Nephron progenitor cell (in vitro differentiated cells): ENCODE data around the gene SLC28A1.

Experiments
- DNase-seq: peaks from one replicate; pipeline ENCODE4 v3.0.0; 2021
- H3K27ac Mint-ChIP-seq: 2 replicates; pipeline ENCODE4 v1.8.0; 2021; ENCODE audit warnings: mild to moderate bottlenecking, moderate library complexity, mixed read lengths
- H3K27me3 Mint-ChIP-seq: 2 replicates; pipeline ENCODE4 v1.8.0; 2021; ENCODE audit warnings: mild to moderate bottlenecking, low read depth, mixed read lengths; ENCODE audit not compliant: poor library complexity
- H3K36me3 Mint-ChIP-seq: 2 replicates; pipeline ENCODE4 v1.8.0; 2021; ENCODE audit warnings: low read depth, mixed read lengths
- H3K4me1 Mint-ChIP-seq: 2 replicates; pipeline ENCODE4 v1.8.0; 2021; ENCODE audit warnings: mixed read lengths
- H3K4me3 Mint-ChIP-seq: 2 replicates; pipeline ENCODE4 v1.8.0; 2021; ENCODE audit warnings: mild to moderate bottlenecking, moderate library complexity, mixed read lengths
- H3K9me3 Mint-ChIP-seq: 2 replicates; pipeline ENCODE4 v1.8.0; 2021; ENCODE audit warnings: mild to moderate bottlenecking, moderate library complexity, mixed read lengths
- TF ChIP-seq, protein P1 (sequence below): fragments of 200-600 bp; sonication (generic); IDR thresholded peaks from 2 replicates; pipeline ENCODE4 v1.5.0; 2021; ENCODE audit warnings: antibody characterized with exemption

SLC28A1 gene

GRCh38 chr15:84847382-84847781 lies 37.1 kb upstream of the SLC28A1 start:
- H3K27me3 Mint-ChIP-seq: peaks cover 14% of the 10 kb centered on the region
- peaks cover 33% of the 10 kb centered on the region for H3K9me3 Mint-ChIP-seq
- H3K4me3 Mint-ChIP-seq: no peak overlapping the region
- no peak overlapping the region for H3K27ac Mint-ChIP-seq
- TF ChIP-seq, protein P1, sequence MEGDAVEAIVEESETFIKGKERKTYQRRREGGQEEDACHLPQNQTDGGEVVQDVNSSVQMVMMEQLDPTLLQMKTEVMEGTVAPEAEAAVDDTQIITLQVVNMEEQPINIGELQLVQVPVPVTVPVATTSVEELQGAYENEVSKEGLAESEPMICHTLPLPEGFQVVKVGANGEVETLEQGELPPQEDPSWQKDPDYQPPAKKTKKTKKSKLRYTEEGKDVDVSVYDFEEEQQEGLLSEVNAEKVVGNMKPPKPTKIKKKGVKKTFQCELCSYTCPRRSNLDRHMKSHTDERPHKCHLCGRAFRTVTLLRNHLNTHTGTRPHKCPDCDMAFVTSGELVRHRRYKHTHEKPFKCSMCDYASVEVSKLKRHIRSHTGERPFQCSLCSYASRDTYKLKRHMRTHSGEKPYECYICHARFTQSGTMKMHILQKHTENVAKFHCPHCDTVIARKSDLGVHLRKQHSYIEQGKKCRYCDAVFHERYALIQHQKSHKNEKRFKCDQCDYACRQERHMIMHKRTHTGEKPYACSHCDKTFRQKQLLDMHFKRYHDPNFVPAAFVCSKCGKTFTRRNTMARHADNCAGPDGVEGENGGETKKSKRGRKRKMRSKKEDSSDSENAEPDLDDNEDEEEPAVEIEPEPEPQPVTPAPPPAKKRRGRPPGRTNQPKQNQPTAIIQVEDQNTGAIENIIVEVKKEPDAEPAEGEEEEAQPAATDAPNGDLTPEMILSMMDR: no peak
- H3K36me3 Mint-ChIP-seq: peaks cover 35% of the 10 kb centered on the region
- DNase-seq: no peak
- no peaks in the 10 kb centered on the region for H3K4me1 Mint-ChIP-seq

GRCh38 chr15:84852212-84852611 lies 32.2 kb upstream of the SLC28A1 start:
- Mint-ChIP-seq H3K9me3 (peaks cover 10% of the 10 kb centered on the region), H3K27me3 (peaks cover 8% of the 10 kb centered on the region), H3K36me3 (peaks cover 25% of the 10 kb centered on the region), H3K27ac (no peak overlapping the region), H3K4me3 (no peak overlapping the region), H3K4me1 (peaks cover 10% of the 10 kb centered on the region)
- DNase-seq: no peak
- TF ChIP-seq, protein P1: no peak

- H3K36me3 Mint-ChIP-seq: peaks cover 14% of the 10 kb centered on the region
- H3K4me3 Mint-ChIP-seq: no peak overlapping the region
- H3K9me3 Mint-ChIP-seq: no peaks in the 10 kb centered on the region
- TF ChIP-seq, protein P1: no peak
- peak overlapping the region; percentile 62 for H3K27ac Mint-ChIP-seq
- H3K4me1 Mint-ChIP-seq: peaks cover 10% of the 10 kb centered on the region
- no peaks in the 10 kb centered on the region for H3K27me3 Mint-ChIP-seq
- DNase-seq: no peak
Observed at GRCh38 chr15:84855136-84855535, 29.3 kb upstream of the SLC28A1 start.

GRCh38 chr15:84855765-84856164 lies 28.7 kb upstream of the SLC28A1 start:
- DNase-seq: no peak
- H3K4me1 Mint-ChIP-seq: peaks cover 10% of the 10 kb centered on the region
- peaks cover 14% of the 10 kb centered on the region for H3K36me3 Mint-ChIP-seq
- H3K27me3 Mint-ChIP-seq: no peaks in the 10 kb centered on the region
- H3K4me3 Mint-ChIP-seq: no peak overlapping the region
- TF ChIP-seq, protein P1: no peak
- H3K27ac Mint-ChIP-seq: peak overlapping the region; percentile 8
- no peaks in the 10 kb centered on the region for H3K9me3 Mint-ChIP-seq

DNA sequence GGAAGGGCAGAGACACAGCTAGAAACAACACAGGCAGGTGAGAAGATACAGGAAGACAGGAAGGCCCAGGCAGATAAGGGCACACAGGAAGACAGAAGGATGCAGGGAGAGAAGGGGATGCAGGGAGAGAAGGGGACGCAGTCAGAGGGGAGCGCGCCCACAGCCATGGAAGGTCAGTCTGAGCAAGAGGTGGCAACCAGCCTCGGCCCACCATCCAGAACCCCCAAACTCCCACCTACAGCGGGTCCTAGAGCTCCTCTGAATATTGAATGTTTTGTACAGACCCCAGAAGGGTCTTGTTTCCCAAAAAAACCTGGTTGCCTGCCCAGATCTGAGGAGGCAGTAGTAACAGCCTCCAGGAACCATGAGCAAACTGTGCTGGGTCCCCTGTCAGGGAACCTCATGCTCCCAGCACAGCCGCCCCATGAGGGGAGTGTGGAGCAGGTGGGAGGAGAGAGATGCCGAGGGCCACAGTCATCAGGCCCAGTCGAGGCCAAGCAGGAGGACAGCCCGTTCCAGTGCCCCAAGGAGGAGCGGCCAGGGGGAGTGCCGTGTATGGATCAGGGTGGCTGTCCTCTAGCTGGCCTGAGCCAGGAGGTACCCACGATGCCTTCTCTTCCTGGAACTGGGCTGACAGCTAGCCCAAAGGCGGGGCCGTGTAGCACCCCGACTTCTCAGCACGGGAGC lies 27.6 kb upstream of the SLC28A1 start:
- no peaks in the 10 kb centered on the region for H3K27me3 Mint-ChIP-seq
- H3K9me3 Mint-ChIP-seq: no peaks in the 10 kb centered on the region
- H3K27ac Mint-ChIP-seq: no peak overlapping the region

More for the DNA sequence above, 27.6 kb upstream of the SLC28A1 start:
- H3K4me1 Mint-ChIP-seq: peaks cover 10% of the 10 kb centered on the region
- peaks cover 14% of the 10 kb centered on the region for H3K36me3 Mint-ChIP-seq
- H3K4me3 Mint-ChIP-seq: no peak overlapping the region
- no peak for DNase-seq
- TF ChIP-seq, protein P1: no peak
